HCT116 (cell line): ENCODE results near the gene ABTB1. TPM values are rescaled to one million over a fixed set of nuclear protein-coding genes. Genes with fewer than 3 reads are reported as not detected.

Source experiments
- ATAC-seq: fragments of 200-7000 bp; cut with Tn5 transposase; 2 replicates; pipeline ENCODE4 v1.9.1; 2020; ENCODE audit warnings: mild to moderate bottlenecking, moderate library complexity
- BruUV-seq: library from RNA; stranded (reverse); fragments of 400-500 nt; replicated peaks from 2 replicates; lab custom pipeline; 2021; lab: Mats Ljungman, UMichigan
- CTCF ChIA-PET: fragments of 300-600 bp; sonication (Branson Sonifier 250); formaldehyde crosslinking; loops from one replicate; lab custom pipeline; 2021; ENCODE audit warnings: antibody characterized with exemption; lab: Charles Lee
- POLR2A ChIA-PET: fragments of 300-600, 350-600 bp; sonication (Branson Sonifier 250); formaldehyde crosslinking; loops from one replicate; lab custom pipeline; 2021; ENCODE audit warnings: antibody characterized with exemption; lab: Charles Lee
- RAD21 ChIA-PET, 2 experiments: fragments of 300-600 bp; sonication (Branson Sonifier 250); formaldehyde crosslinking; loops; one replicate each; lab custom pipeline; 2023; ENCODE audit warnings: low total read pairs in 2 of 2; ENCODE audit not compliant: uncharacterized antibody in 2 of 2, unreplicated experiment in 2 of 2, low non-redundant PET in 1 of 2; lab: Charles Lee
- DNase-seq: peaks from one replicate; pipeline ENCODE4 v3.0.0-alpha.2; 2010; ENCODE audit warnings: low read depth, low spot score
- H2AFZ ChIP-seq: fragments of 200-600 bp; shearing (Covaris generic), sonication (generic); 2 replicates; pipeline ENCODE4 v1.6.1; 2017; ENCODE audit warnings: low read depth, mixed run types, mixed read lengths, antibody characterized with exemption, low read length; ENCODE audit not compliant: poor library complexity, severe bottlenecking
- H3K27ac ChIP-seq: 2 replicates; pipeline ENCODE4 v1.5.1; 2012; ENCODE audit warnings: low read depth, low read length
- H3K27me3 ChIP-seq: fragments of 200-600 bp; sonication (generic); 2 replicates; pipeline ENCODE4 v1.6.1; 2016; ENCODE audit warnings: mixed run types, low read length, mixed read lengths; ENCODE audit not compliant: insufficient read depth
- H3K36me3 ChIP-seq, 2 experiments: fragments of 200-500 bp in 1 of 2; fragments of 200-600 bp in 1 of 2; sonication (Bioruptor generic) in 1 of 2; sonication (generic) in 1 of 2; 2 replicates each; pipeline versions ENCODE4 v1.5.1 to v1.6.1; 2014 to 2016; ENCODE audit warnings: low read length in 2 of 2, inconsistent platforms in 1 of 2, mixed read lengths in 1 of 2, mixed run types in 1 of 2; ENCODE audit not compliant: insufficient read depth in 2 of 2, control insufficient read depth in 1 of 2
- H3K4me1 ChIP-seq, 2 experiments: fragments of 200-600 bp in 1 of 2; sonication (generic) in 1 of 2; 2 replicates each; pipeline versions ENCODE4 v1.5.1 to v1.6.1; 2012 to 2017; ENCODE audit warnings: low read length in 2 of 2, inconsistent platforms in 1 of 2, mild to moderate bottlenecking in 1 of 2, mixed read lengths in 1 of 2, mixed run types in 1 of 2, moderate library complexity in 1 of 2; ENCODE audit not compliant: insufficient read depth in 2 of 2, control insufficient read depth in 1 of 2
- H3K4me2 ChIP-seq: fragments of 200-600 bp; sonication (generic); 2 replicates; pipeline ENCODE4 v1.6.1; 2017; ENCODE audit warnings: mixed run types, low read length, mixed read lengths
- H3K4me3 ChIP-seq, 2 experiments: fragments of 200-600 bp in 1 of 2; sonication (generic) in 1 of 2; replicated peaks in 1 of 2; 2 replicates each; pipeline ENCODE4 v1.5.1; 2011 to 2016; ENCODE audit warnings: low read length in 2 of 2, control low read depth in 1 of 2, low read depth in 1 of 2, mild to moderate bottlenecking in 1 of 2, mixed read lengths in 1 of 2, mixed run types in 1 of 2
- H3K79me2 ChIP-seq: fragments of 200-600 bp; sonication (generic); 2 replicates; pipeline ENCODE4 v1.6.1; 2017; ENCODE audit warnings: mild to moderate bottlenecking, mixed run types, low read length, moderate library complexity, mixed read lengths; ENCODE audit not compliant: insufficient read depth
- H3K9ac ChIP-seq: fragments of 200-600 bp; sonication (generic); 2 replicates; pipeline ENCODE4 v1.6.1; 2016; ENCODE audit warnings: low read length, mixed read lengths
- H3K9me2 ChIP-seq: fragments of 200-600 bp; sonication (generic), shearing (Covaris generic); 2 replicates; pipeline ENCODE4 v1.6.1; 2017; ENCODE audit warnings: mixed run types, mild to moderate bottlenecking, moderate library complexity; ENCODE audit not compliant: insufficient read depth
- H3K9me3 ChIP-seq, 2 experiments: fragments of 200-500 bp in 1 of 2; fragments of 200-600 bp in 1 of 2; sonication (Bioruptor generic) in 1 of 2; sonication (generic) in 1 of 2; 2 replicates each; pipeline ENCODE4 v1.6.1; 2014 to 2017; ENCODE audit warnings: low read length in 2 of 2, mixed read lengths in 2 of 2, inconsistent platforms in 1 of 2, low read depth in 1 of 2, mild to moderate bottlenecking in 1 of 2, mixed run types in 1 of 2, moderate library complexity in 1 of 2; ENCODE audit not compliant: control insufficient read depth in 1 of 2, insufficient read depth in 1 of 2
- H4K20me1 ChIP-seq: fragments of 200-600 bp; sonication (generic), shearing (Covaris generic); 2 replicates; pipeline ENCODE4 v1.6.1; 2017; ENCODE audit warnings: mixed run types, mild to moderate bottlenecking, moderate library complexity; ENCODE audit not compliant: insufficient read depth
- CBX3 ChIP-seq: IDR thresholded peaks from 2 replicates; pipeline ENCODE4 v1.6.1; 2012; ENCODE audit warnings: low read depth
- CEBPB ChIP-seq: IDR thresholded peaks from 2 replicates; pipeline ENCODE4 v1.6.1; 2012; ENCODE audit warnings: low read depth
- EGR1 ChIP-seq: IDR thresholded peaks from 2 replicates; pipeline ENCODE4 v1.6.1; 2012; ENCODE audit warnings: low read depth
- JUND ChIP-seq: IDR thresholded peaks from 2 replicates; pipeline ENCODE4 v1.6.1; 2012
- MAX ChIP-seq: IDR thresholded peaks from 2 replicates; pipeline ENCODE4 v1.6.1; 2012
- REST ChIP-seq: IDR thresholded peaks from 2 replicates; pipeline ENCODE4 v1.6.1; 2012; ENCODE audit warnings: low read depth
- SP1 ChIP-seq: IDR thresholded peaks from 2 replicates; pipeline ENCODE4 v1.6.1; 2012; ENCODE audit warnings: low read depth
- TCF7L2 ChIP-seq: IDR thresholded peaks from 2 replicates; pipeline ENCODE4 v1.7.0; 2011; ENCODE audit warnings: borderline replicate concordance, inconsistent platforms; ENCODE audit not compliant: insufficient read depth, insufficient read length; ENCODE audit errors: extremely low read depth
- ZFX ChIP-seq: fragments of 450-650 bp; IDR thresholded peaks from 2 replicates; pipeline ENCODE4 v1.6.1; 2017
- intact Hi-C: fragments of 100-400 bp; cut with micrococcal nuclease; formaldehyde crosslinking; loops from 2 replicates; pipeline ENCODE4 v1.10.0; 2022
- total RNA-seq: library from RNA; stranded (reverse); gene quantifications from one replicate; pipeline ENCODE4 v1.2.1, GENCODE V29; 2021; ENCODE audit not compliant: unreplicated experiment
- TF ChIP-seq, protein P1 (sequence below): IDR thresholded peaks from 2 replicates; pipeline ENCODE4 v1.6.1; 2012

ABTB1 gene
- total RNA-seq, 1 experiment from 2014 or later, result 19.4 TPM

- peaks cover 0 to 18% of the 10 kb centered on the region in 2 experiments; a peak in 2 of 4 replicates for H3K4me1 ChIP-seq
- no peaks in the 10 kb centered on the region for H3K36me3 ChIP-seq
Observed at GRCh38 chr3:127676456-127676855, 3.7 kb downstream of the ABTB1 start.

More at GRCh38 chr3:127676456-127676855, 3.7 kb downstream of the ABTB1 start:
- ChIA-PET CTCF (no interaction called here), POLR2A (no interaction called here), RAD21 (no interaction called here)
- H3K27me3 ChIP-seq, result no peaks in the 10 kb centered on the region
- no TSS peak for BruUV-seq
- no peaks in the 10 kb centered on the region for H4K20me1 ChIP-seq
- no peaks in the 10 kb centered on the region for H3K9me2 ChIP-seq
- no peaks in the 10 kb centered on the region for H3K9me3 ChIP-seq
- H3K4me3 ChIP-seq, result no peak overlapping the region
- no peak overlapping the region for H3K27ac ChIP-seq
- no peak overlapping the region for H3K4me2 ChIP-seq
- intact Hi-C loops, result no loop called here
- ATAC-seq (no peak), DNase-seq (no peak)
- no peaks in the 10 kb centered on the region for H3K79me2 ChIP-seq
- no peak overlapping the region for H2AFZ ChIP-seq
- H3K9ac ChIP-seq, result no peak overlapping the region
- no peak for TF ChIP-seq SP1
- no peak for TF ChIP-seq JUND
- TF ChIP-seq ZFX, result no peak
- TF ChIP-seq MAX, result no peak
- TF ChIP-seq CBX3, result no peak
- no peak for TF ChIP-seq EGR1
- TF ChIP-seq TCF7L2, result no peak
- TF ChIP-seq, protein P1, sequence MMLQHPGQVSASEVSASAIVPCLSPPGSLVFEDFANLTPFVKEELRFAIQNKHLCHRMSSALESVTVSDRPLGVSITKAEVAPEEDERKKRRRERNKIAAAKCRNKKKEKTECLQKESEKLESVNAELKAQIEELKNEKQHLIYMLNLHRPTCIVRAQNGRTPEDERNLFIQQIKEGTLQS, result no peak
- no peak for TF ChIP-seq CEBPB
- TF ChIP-seq REST, result no peak
